Measurements from ENCODE around the gene MRPS23. TPM values are rescaled to one million over a fixed set of nuclear protein-coding genes. Genes with fewer than 3 reads are reported as not detected.

The MRPS23 gene
- total and polyA plus RNA-seq, 2 of the 13 experiments (the other 11 are each of a cell fraction or from before 2014, with no cell fraction given), result 63.2 to 181 TPM

DNA sequence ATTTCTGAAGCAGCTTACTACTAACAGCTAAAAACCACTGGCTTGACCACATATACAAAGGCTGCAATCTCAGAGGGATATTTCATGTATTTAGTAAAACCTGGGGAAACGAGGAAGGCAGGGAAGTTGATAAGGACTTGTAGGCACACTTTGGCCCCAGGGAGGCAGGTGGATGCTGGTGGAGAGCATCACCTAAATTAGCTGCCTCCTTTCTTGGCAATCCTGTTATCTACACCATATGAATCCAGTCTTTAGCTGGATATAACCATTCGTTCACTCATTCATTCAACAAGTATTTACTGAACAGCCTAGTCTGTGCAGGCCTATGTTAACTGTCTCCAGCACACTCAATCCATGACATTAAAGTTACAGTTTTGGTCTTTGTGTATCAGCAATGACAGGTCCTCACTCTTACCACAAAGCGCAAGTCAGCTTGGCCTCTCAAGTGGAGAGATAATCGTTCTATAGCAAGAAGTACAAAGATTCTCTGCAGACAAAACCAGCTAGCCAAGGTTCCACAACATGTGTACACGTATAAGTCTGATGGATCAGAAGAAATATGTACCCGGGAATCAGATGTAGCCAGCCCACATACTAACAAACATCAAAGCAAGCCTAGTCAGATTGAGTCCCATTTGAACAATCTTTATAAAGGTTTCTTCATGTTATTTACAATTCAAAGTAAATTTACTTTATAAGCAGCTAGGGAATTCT, 10.8 kb downstream of the MRPS23 start (continued):
- TF ChIP-seq ZNF589 (CRISPR knock-in tag; conservative IDR thresholded peaks at IDR 0.05) (no peak), TCF12 (IDR thresholded peaks at IDR 0.05) (no peak), TCF12 (CRISPR knock-in tag; IDR thresholded peaks at IDR 0.05) (no peak), ZNF432 (CRISPR knock-in tag; IDR thresholded peaks at IDR 0.05; ENCODE audit: borderline replicate concordance) (no peak), SP1 (IDR thresholded peaks at IDR 0.05) (no peak), SP1 (CRISPR knock-in tag; IDR thresholded peaks at IDR 0.05) (no peak), AKAP8 (CRISPR knock-in tag; IDR thresholded peaks at IDR 0.05) (no peak), ZFYVE20 (CRISPR knock-in tag; IDR thresholded peaks at IDR 0.05; ENCODE audit: borderline replicate concordance, low read depth) (no peak), ZNF382 (CRISPR knock-in tag; IDR thresholded peaks at IDR 0.05; ENCODE audit: borderline replicate concordance) (no peak), CEBPB (IDR thresholded peaks at IDR 0.05; ENCODE audit: borderline replicate concordance, low read depth, low read length) (no peak), EHMT2 (IDR thresholded peaks at IDR 0.05; ENCODE audit: borderline replicate concordance, low read depth, low read length) (no peak), ZNF557 (CRISPR knock-in tag; IDR thresholded peaks at IDR 0.05) (no peak), ZNF550 (CRISPR knock-in tag; IDR thresholded peaks at IDR 0.05; ENCODE audit: borderline replicate concordance) (no peak), ZEB1 (IDR thresholded peaks at IDR 0.05; ENCODE audit: insufficient replicate concordance, low read depth) (no peak), ZNF780A (CRISPR knock-in tag; IDR thresholded peaks at IDR 0.05) (0 out of 2 replicates have a peak, but pooled peaks have one; percentile 57), MIXL1 (CRISPR knock-in tag; IDR thresholded peaks at IDR 0.05) (no peak), SAFB2 (CRISPR knock-in tag; IDR thresholded peaks at IDR 0.05; ENCODE audit: borderline replicate concordance, low read depth) (no peak), SIX4 (CRISPR knock-in tag; IDR thresholded peaks at IDR 0.05) (no peak), SIN3A (IDR thresholded peaks at IDR 0.05; ENCODE audit: borderline replicate concordance, low read depth, low read length) (0 out of 2 replicates have a peak, but pooled peaks have one; percentile 5), FOXA3 (CRISPR knock-in tag; IDR thresholded peaks at IDR 0.05) (no peak), ZBTB20 (CRISPR knock-in tag; IDR thresholded peaks at IDR 0.05; ENCODE audit: borderline replicate concordance, low read depth) (no peak), THYN1 (CRISPR knock-in tag; IDR thresholded peaks at IDR 0.05; ENCODE audit: borderline replicate concordance, low read depth) (no peak), JUND (CRISPR knock-in tag; IDR thresholded peaks at IDR 0.05) (no peak), ZBTB7B (CRISPR knock-in tag; IDR thresholded peaks at IDR 0.05) (no peak), SMYD3 (CRISPR knock-in tag; IDR thresholded peaks at IDR 0.05) (no peak), KLF11 (CRISPR knock-in tag; IDR thresholded peaks at IDR 0.05) (no peak), TP53 (CRISPR knock-in tag; conservative IDR thresholded peaks at IDR 0.05) (no peak), SRSF9 (IDR thresholded peaks at IDR 0.05; ENCODE audit: borderline replicate concordance, insufficient read depth, low read depth, low read length, poor library complexity, severe bottlenecking) (no peak), ZNF121 (CRISPR knock-in tag; IDR thresholded peaks at IDR 0.05) (no peak), SALL1 (CRISPR knock-in tag; IDR thresholded peaks at IDR 0.05) (no peak), DPF2 (CRISPR knock-in tag; IDR thresholded peaks at IDR 0.05; ENCODE audit: borderline replicate concordance, low read depth) (no peak)
- TF ChIP-seq, protein P1, sequence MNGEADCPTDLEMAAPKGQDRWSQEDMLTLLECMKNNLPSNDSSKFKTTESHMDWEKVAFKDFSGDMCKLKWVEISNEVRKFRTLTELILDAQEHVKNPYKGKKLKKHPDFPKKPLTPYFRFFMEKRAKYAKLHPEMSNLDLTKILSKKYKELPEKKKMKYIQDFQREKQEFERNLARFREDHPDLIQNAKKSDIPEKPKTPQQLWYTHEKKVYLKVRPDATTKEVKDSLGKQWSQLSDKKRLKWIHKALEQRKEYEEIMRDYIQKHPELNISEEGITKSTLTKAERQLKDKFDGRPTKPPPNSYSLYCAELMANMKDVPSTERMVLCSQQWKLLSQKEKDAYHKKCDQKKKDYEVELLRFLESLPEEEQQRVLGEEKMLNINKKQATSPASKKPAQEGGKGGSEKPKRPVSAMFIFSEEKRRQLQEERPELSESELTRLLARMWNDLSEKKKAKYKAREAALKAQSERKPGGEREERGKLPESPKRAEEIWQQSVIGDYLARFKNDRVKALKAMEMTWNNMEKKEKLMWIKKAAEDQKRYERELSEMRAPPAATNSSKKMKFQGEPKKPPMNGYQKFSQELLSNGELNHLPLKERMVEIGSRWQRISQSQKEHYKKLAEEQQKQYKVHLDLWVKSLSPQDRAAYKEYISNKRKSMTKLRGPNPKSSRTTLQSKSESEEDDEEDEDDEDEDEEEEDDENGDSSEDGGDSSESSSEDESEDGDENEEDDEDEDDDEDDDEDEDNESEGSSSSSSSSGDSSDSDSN (CRISPR knock-in tag; IDR thresholded peaks at IDR 0.05), result no peak

Data from HepG2 (cell line).